Activated naive CD8-positive, alpha-beta T cell treated with anti-CD3 and anti-CD28 coated beads, Interleukin-2, amount 50 U/mL, for 16 hours (primary cell): ENCODE results near the gene CFP.
"Not testable (repeated sequence)": the region's sequence is repeated elsewhere in the genome, so short reads cannot be mapped to it uniquely, and the experiment has no call there.

Source experiments
- DNase-seq: peaks from one replicate; pipeline ENCODE4 v3.0.0-alpha.2; 2020; ENCODE audit warnings: low read depth, low spot score

CFP gene

GRCh38 chrX:47629419-47630200 lies at the start of gene CFP:
Gene CFP (minus strand): TSS chrX:47629930. CDS start chrX:47629844, 86 bp downstream.
- DNase-seq = no peak

GRCh38 chrX:47675959-47676859 lies 46.5 kb upstream of the CFP start:
- DNase-seq = not testable (repeated sequence)

- no peak for DNase-seq
Measured at GRCh38 chrX:47674776-47675175, 45.0 kb upstream of the CFP start.

- not testable (repeated sequence) for DNase-seq
Measured at GRCh38 chrX:47665797-47666196, 36.1 kb upstream of the CFP start.

- no peak for DNase-seq
Measured at GRCh38 chrX:47664737-47665136, 35.0 kb upstream of the CFP start.

GRCh38 chrX:47662144-47662657 lies 32.5 kb upstream of the CFP start:
- DNase-seq = no peak

GRCh38 chrX:47661539-47661938 lies 31.8 kb upstream of the CFP start:
- DNase-seq = no peak

- no peak for DNase-seq
Measured at GRCh38 chrX:47659421-47659726, 29.6 kb upstream of the CFP start.

- peak; percentile 75 for DNase-seq
Measured at GRCh38 chrX:47658684-47659420, 29.1 kb upstream of the CFP start, which contains the start of gene UXT. Gene UXT (minus strand): TSS chrX:47659180. CDS start chrX:47658927, 253 bp downstream.

- no peak for DNase-seq
Measured at GRCh38 chrX:47658301-47658683, 28.6 kb upstream of the CFP start.

- DNase-seq = no peak
Measured at GRCh38 chrX:47651043-47651905, 21.5 kb upstream of the CFP start.

- DNase-seq = peak; percentile 69
Measured at GRCh38 chrX:47650164-47651042, 20.7 kb upstream of the CFP start, which contains the start of gene ELK1. Gene ELK1 (minus strand): TSS chrX:47650563. CDS start chrX:47641441, 9,122 bp downstream.

- no peak for DNase-seq
Measured at GRCh38 chrX:47649781-47650163, 20.0 kb upstream of the CFP start.

GRCh38 chrX:47649271-47649670 lies 19.5 kb upstream of the CFP start:
- DNase-seq = no peak

GRCh38 chrX:47648376-47648775 lies 18.6 kb upstream of the CFP start:
- DNase-seq = no peak

GRCh38 chrX:47646636-47647035 lies 16.9 kb upstream of the CFP start:
- DNase-seq = no peak

- no peak for DNase-seq
Measured at GRCh38 chrX:47645530-47645929, 15.8 kb upstream of the CFP start.

GRCh38 chrX:47644557-47645091 lies 14.9 kb upstream of the CFP start:
- no peak for DNase-seq

- DNase-seq = no peak
Measured at GRCh38 chrX:47643926-47644325, 14.2 kb upstream of the CFP start.

GRCh38 chrX:47638816-47639215 lies 9.1 kb upstream of the CFP start:
- DNase-seq = no peak
